GM12872 (cell line): ENCODE measurements around the gene KDM5B.

ENCODE experiments used
- CTCF ChIP-seq: IDR thresholded peaks from 3 replicates; pipeline ENCODE4 v1.5.1; 2011; ENCODE audit warnings: low read depth, mild to moderate bottlenecking, low read length, moderate library complexity; ENCODE audit not compliant: insufficient read depth

The KDM5B gene

DNA sequence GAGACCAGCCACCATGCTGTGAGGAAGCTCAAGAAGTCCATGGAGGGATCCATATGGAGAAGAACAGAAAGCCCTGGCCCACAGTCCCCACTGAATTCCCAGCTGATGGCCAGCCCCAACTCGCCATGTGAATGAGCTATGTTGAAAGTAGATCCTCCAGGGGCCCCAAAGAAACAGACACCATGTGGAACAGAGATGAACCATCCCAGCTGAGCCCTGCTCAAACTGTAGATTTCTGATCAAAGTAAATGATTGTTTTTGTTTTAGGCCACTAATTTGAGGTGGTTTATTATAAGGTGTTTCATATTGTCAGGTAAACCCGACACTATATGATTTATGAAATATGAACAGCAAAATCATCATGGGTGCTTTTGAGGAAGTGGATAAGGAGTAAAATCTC lies 130.8 kb downstream of the KDM5B start:
- no peak for TF ChIP-seq CTCF
